GM12878 (cell line): Measurements from ENCODE around the gene GIGYF1. TPM values are rescaled to one million over a fixed set of nuclear protein-coding genes. Genes with fewer than 3 reads are reported as not detected.

Experiments used
- ATF7 ChIP-seq: fragments of 450-650 bp; IDR thresholded peaks from 2 replicates; pipeline ENCODE4 v1.6.1; 2016; ENCODE audit warnings: low read depth, mild to moderate bottlenecking
- BRCA1 ChIP-seq: IDR thresholded peaks from 2 replicates; pipeline ENCODE4 v1.6.1; 2011; ENCODE audit warnings: low read depth, low read length, improper control_type of control experiment
- CREM ChIP-seq: IDR thresholded peaks from 2 replicates; pipeline ENCODE4 v1.6.1; 2014; ENCODE audit warnings: antibody characterized with exemption, low read depth
- ELK1 ChIP-seq: IDR thresholded peaks from 2 replicates; pipeline ENCODE4 v1.6.1; 2012; ENCODE audit warnings: low read depth, low read length, improper control_type of control experiment
- HDAC6 ChIP-seq: fragments of 200-600 bp; sonication (generic); IDR thresholded peaks from one replicate; pipeline ENCODE4 v1.8.0; 2017; ENCODE audit warnings: antibody characterized with exemption; ENCODE audit not compliant: unreplicated experiment
- IKZF2 ChIP-seq, 2 experiments: fragments of 450-650 bp; IDR thresholded peaks; 2 replicates each; pipeline ENCODE4 v1.6.1; 2017; ENCODE audit warnings: mild to moderate bottlenecking in 2 of 2, moderate library complexity in 2 of 2
- KAT2A ChIP-seq: conservative IDR thresholded peaks from 2 replicates; pipeline ENCODE4 v1.6.1; 2011; ENCODE audit warnings: low read depth, low read length; ENCODE audit not compliant: control insufficient read depth
- KLF5 ChIP-seq: fragments of 450-650 bp; IDR thresholded peaks from 2 replicates; pipeline ENCODE4 v1.6.1; 2014; ENCODE audit warnings: mild to moderate bottlenecking; ENCODE audit not compliant: partially characterized antibody
- LARP7 ChIP-seq: fragments of 450-650 bp; IDR thresholded peaks from 2 replicates; pipeline ENCODE4 v1.6.1; 2017; ENCODE audit warnings: mild to moderate bottlenecking
- NRF1 ChIP-seq: conservative IDR thresholded peaks from 2 replicates; pipeline ENCODE4 v1.6.1; 2011; ENCODE audit warnings: mild to moderate bottlenecking, low read depth, low read length, improper control_type of control experiment
- RCOR1 ChIP-seq: conservative IDR thresholded peaks from 2 replicates; pipeline ENCODE4 v1.6.1; 2012; ENCODE audit warnings: low read depth, low read length, improper control_type of control experiment
- RELA ChIP-seq: fragments of 450-650 bp; IDR thresholded peaks from 2 replicates; pipeline ENCODE4 v1.8.0; 2014; ENCODE audit warnings: borderline replicate concordance; ENCODE audit not compliant: partially characterized antibody
- SMAD1 ChIP-seq: fragments of 450-650 bp; IDR thresholded peaks from 2 replicates; pipeline ENCODE4 v1.6.1; 2018; ENCODE audit warnings: mild to moderate bottlenecking, low read depth; ENCODE audit not compliant: partially characterized antibody
- SMAD5 ChIP-seq: IDR thresholded peaks from 2 replicates; pipeline ENCODE4 v1.6.1; 2016; ENCODE audit warnings: antibody characterized with exemption, low read depth
- TAF1 ChIP-seq: IDR thresholded peaks from 2 replicates; pipeline ENCODE4 v1.6.1; 2011; ENCODE audit warnings: mild to moderate bottlenecking, low read depth, low read length, borderline replicate concordance
- TCF3 ChIP-seq: IDR thresholded peaks from 2 replicates; pipeline ENCODE4 v1.6.1; 2012; ENCODE audit warnings: low read depth, mild to moderate bottlenecking, low read length, borderline replicate concordance; ENCODE audit not compliant: insufficient read depth
- YBX1 ChIP-seq: fragments of 450-650 bp; IDR thresholded peaks from 2 replicates; pipeline ENCODE4 v1.6.1; 2016; ENCODE audit warnings: antibody characterized with exemption
- ZNF217 ChIP-seq: fragments of 450-650 bp; IDR thresholded peaks from 2 replicates; pipeline ENCODE4 v1.6.1; 2017; ENCODE audit warnings: antibody characterized with exemption, mild to moderate bottlenecking
- ZNF622 ChIP-seq: fragments of 450-650 bp; IDR thresholded peaks from 2 replicates; pipeline ENCODE4 v1.6.1; 2017; ENCODE audit warnings: mild to moderate bottlenecking, inconsistent platforms
- polyA plus RNA-seq, 11 experiments: library from polyadenylated mRNA; depleted of rRNA in 4 of 11; unstranded in 6 of 11; stranded (reverse) in 5 of 11; fragments of >200 nt; fragmentation: Nextera tagmentation in 4 of 11; fragmentation: Illumina TruSeq in 1 of 11; extraction: Ambion mirVana in 4 of 11; extraction: Trizol in 1 of 11; gene quantifications; 1 replicate in 1 of 11; 2 replicates in 10 of 11; pipeline versions ENCODE4 v1.2.1 to v1.2.3, GENCODE V29; 2011 to 2016; ENCODE audit warnings: inconsistent platforms in 2 of 11, missing spikeins in 2 of 11, low read depth in 1 of 11
- total RNA-seq, 4 experiments: library from RNA; depleted of rRNA in 3 of 4; stranded (reverse); fragments of >200 nt in 3 of 4; fragmentation: Illumina TruSeq in 1 of 4; extraction: Trizol in 1 of 4; gene quantifications; 2 replicates each; pipeline versions ENCODE4 v1.2.1 to v1.2.3, GENCODE V29; 2013 to 2021
- TF ChIP-seq, protein P1 (sequence below): fragments of 450-650 bp; formaldehyde crosslinking; IDR thresholded peaks from 2 replicates; pipeline ENCODE4 v1.4.0; 2020; ENCODE audit warnings: mild to moderate bottlenecking, moderate library complexity
- TF ChIP-seq, protein P2 (sequence below): IDR thresholded peaks from 2 replicates; pipeline ENCODE4 v1.6.1; 2011; ENCODE audit warnings: mild to moderate bottlenecking, low read depth, low read length, moderate library complexity; ENCODE audit not compliant: insufficient replicate concordance

GIGYF1 gene
- total and polyA plus RNA-seq, 10 of the 15 experiments (the other 5 are each of a cell fraction or from before 2014, with no cell fraction given), result 0.31 to 47.2 (median 9.9) TPM

- peak; percentile 92 for TF ChIP-seq CREM
- TF ChIP-seq TAF1, result peak; percentile 27; the same call in 1 of the 2 replicates
- TF ChIP-seq TCF3, result no peak; the same call in 1 of the 2 replicates
- TF ChIP-seq, protein P1, sequence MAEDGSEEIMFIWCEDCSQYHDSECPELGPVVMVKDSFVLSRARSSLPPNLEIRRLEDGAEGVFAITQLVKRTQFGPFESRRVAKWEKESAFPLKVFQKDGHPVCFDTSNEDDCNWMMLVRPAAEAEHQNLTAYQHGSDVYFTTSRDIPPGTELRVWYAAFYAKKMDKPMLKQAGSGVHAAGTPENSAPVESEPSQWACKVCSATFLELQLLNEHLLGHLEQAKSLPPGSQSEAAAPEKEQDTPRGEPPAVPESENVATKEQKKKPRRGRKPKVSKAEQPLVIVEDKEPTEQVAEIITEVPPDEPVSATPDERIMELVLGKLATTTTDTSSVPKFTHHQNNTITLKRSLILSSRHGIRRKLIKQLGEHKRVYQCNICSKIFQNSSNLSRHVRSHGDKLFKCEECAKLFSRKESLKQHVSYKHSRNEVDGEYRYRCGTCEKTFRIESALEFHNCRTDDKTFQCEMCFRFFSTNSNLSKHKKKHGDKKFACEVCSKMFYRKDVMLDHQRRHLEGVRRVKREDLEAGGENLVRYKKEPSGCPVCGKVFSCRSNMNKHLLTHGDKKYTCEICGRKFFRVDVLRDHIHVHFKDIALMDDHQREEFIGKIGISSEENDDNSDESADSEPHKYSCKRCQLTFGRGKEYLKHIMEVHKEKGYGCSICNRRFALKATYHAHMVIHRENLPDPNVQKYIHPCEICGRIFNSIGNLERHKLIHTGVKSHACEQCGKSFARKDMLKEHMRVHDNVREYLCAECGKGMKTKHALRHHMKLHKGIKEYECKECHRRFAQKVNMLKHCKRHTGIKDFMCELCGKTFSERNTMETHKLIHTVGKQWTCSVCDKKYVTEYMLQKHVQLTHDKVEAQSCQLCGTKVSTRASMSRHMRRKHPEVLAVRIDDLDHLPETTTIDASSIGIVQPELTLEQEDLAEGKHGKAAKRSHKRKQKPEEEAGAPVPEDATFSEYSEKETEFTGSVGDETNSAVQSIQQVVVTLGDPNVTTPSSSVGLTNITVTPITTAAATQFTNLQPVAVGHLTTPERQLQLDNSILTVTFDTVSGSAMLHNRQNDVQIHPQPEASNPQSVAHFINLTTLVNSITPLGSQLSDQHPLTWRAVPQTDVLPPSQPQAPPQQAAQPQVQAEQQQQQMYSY (CRISPR knock-in tag), result no peak
- no peak for TF ChIP-seq ATF7
- peak; percentile 93; the same call in 1 of the 2 replicates for TF ChIP-seq RCOR1
- TF ChIP-seq LARP7, result peak; percentile 7
- TF ChIP-seq HDAC6, result no peak
- no peak for TF ChIP-seq RELA
- TF ChIP-seq, protein P2, sequence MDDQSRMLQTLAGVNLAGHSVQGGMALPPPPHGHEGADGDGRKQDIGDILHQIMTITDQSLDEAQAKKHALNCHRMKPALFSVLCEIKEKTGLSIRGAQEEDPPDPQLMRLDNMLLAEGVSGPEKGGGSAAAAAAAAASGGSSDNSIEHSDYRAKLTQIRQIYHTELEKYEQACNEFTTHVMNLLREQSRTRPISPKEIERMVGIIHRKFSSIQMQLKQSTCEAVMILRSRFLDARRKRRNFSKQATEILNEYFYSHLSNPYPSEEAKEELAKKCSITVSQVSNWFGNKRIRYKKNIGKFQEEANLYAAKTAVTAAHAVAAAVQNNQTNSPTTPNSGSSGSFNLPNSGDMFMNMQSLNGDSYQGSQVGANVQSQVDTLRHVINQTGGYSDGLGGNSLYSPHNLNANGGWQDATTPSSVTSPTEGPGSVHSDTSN, result no peak
- peak; percentile 66 for TF ChIP-seq SMAD5
- TF ChIP-seq ZNF622, result no peak
- no peak for TF ChIP-seq ZNF217
- TF ChIP-seq KAT2A, result no peak
- no peak for TF ChIP-seq YBX1
- no peak for TF ChIP-seq KLF5
- TF ChIP-seq NRF1, result peak; percentile 91
- peak; percentile 88 for TF ChIP-seq BRCA1
- TF ChIP-seq SMAD1, result no peak
- TF ChIP-seq ELK1, result peak; percentile 75
- no peak for TF ChIP-seq IKZF2 (IDR thresholded peaks at IDR 0.05)
Measured at GRCh38 chr7:100705753-100706671, 12.0 kb upstream of the GIGYF1 start, which contains the start of gene POP7 (continued).
